Naive thymus-derived CD4-positive, alpha-beta T cell (primary cell): ENCODE measurements around the gene DDAH1. TPM values are rescaled to one million over a fixed set of nuclear protein-coding genes. Genes with fewer than 3 reads are reported as not detected.

Experiments
- ATAC-seq: fragments of 150-1000 bp; cut with Tn5 transposase; 2 replicates; pipeline ENCODE4 v1.10.0; 2021; ENCODE audit warnings: mild to moderate bottlenecking, moderate library complexity
- CTCF ChIA-PET: fragments of 350-600 bp; sonication (Branson Sonifier 250); formaldehyde crosslinking; loops from one replicate; lab custom pipeline; 2021; ENCODE audit warnings: antibody characterized with exemption; lab: Charles Lee
- POLR2A ChIA-PET: fragments of 350-600 bp; sonication (Branson Sonifier 250); formaldehyde crosslinking; loops from one replicate; lab custom pipeline; 2021; ENCODE audit warnings: antibody characterized with exemption, inconsistent platforms; lab: Charles Lee
- DNase-seq, 9 donors: peaks; one replicate each; pipeline versions ENCODE4 v3.0.0 to v3.0.0-alpha.2; 2020 to 2022; ENCODE audit warnings: mixed read lengths in 1 of 9
- H3K27ac ChIP-seq: one replicate; pipeline ENCODE4 v1.7.0; 2013; ENCODE audit warnings: mild to moderate bottlenecking, low read depth, low read length, moderate library complexity
- H3K27me3 ChIP-seq, 2 donors: one replicate each; pipeline ENCODE4 v1.7.0; 2013; ENCODE audit warnings: low read length in 2 of 2, mild to moderate bottlenecking in 2 of 2, moderate library complexity in 2 of 2; ENCODE audit not compliant: control insufficient read depth in 2 of 2, insufficient read depth in 2 of 2
- H3K36me3 ChIP-seq, 3 experiments: 1 replicate in 2 of 3; 2 replicates in 1 of 3; pipeline ENCODE4 v1.7.0; 2013; ENCODE audit warnings: low read length in 3 of 3, mild to moderate bottlenecking in 3 of 3, moderate library complexity in 1 of 3; ENCODE audit not compliant: insufficient read depth in 3 of 3, control insufficient read depth in 2 of 3
- H3K4me1 ChIP-seq, 2 donors: one replicate each; pipeline ENCODE4 v1.7.0; 2013; ENCODE audit warnings: low read length in 2 of 2, mild to moderate bottlenecking in 2 of 2, moderate library complexity in 1 of 2; ENCODE audit not compliant: control insufficient read depth in 2 of 2, insufficient read depth in 2 of 2
- H3K4me3 ChIP-seq: 2 replicates; pipeline ENCODE4 v1.7.0; 2013; ENCODE audit warnings: mild to moderate bottlenecking, low read length
- H3K9me3 ChIP-seq, 3 experiments: 1 replicate in 2 of 3; 2 replicates in 1 of 3; pipeline ENCODE4 v1.7.0; 2013; ENCODE audit warnings: low read length in 3 of 3; ENCODE audit not compliant: control insufficient read depth in 2 of 3
- H3K27ac Mint-ChIP-seq, 9 donors: one replicate each; pipeline ENCODE4 v1.8.0; 2020 to 2022; ENCODE audit warnings: mixed read lengths in 9 of 9, mild to moderate bottlenecking in 8 of 9, moderate library complexity in 5 of 9, inconsistent platforms in 2 of 9
- H3K27me3 Mint-ChIP-seq, 5 donors: one replicate each; pipeline ENCODE4 v1.8.0; 2021 to 2022; ENCODE audit warnings: mixed read lengths in 5 of 5, mild to moderate bottlenecking in 1 of 5
- H3K36me3 Mint-ChIP-seq, 5 donors: one replicate each; pipeline ENCODE4 v1.8.0; 2020 to 2022; ENCODE audit warnings: mixed read lengths in 5 of 5, mild to moderate bottlenecking in 3 of 5, inconsistent platforms in 1 of 5
- H3K4me1 Mint-ChIP-seq, 7 donors: one replicate each; pipeline ENCODE4 v1.8.0; 2020 to 2022; ENCODE audit warnings: mixed read lengths in 7 of 7, mild to moderate bottlenecking in 3 of 7, inconsistent platforms in 1 of 7
- H3K4me3 Mint-ChIP-seq, 10 donors: one replicate each; pipeline ENCODE4 v1.8.0; 2020 to 2022; ENCODE audit warnings: mild to moderate bottlenecking in 10 of 10, mixed read lengths in 10 of 10, moderate library complexity in 6 of 10, inconsistent platforms in 2 of 10
- H3K9me3 Mint-ChIP-seq, 11 donors: one replicate each; pipeline ENCODE4 v1.8.0; 2020 to 2022; ENCODE audit warnings: mixed read lengths in 11 of 11, mild to moderate bottlenecking in 4 of 11, inconsistent platforms in 1 of 11, moderate library complexity in 1 of 11
- intact Hi-C, 2 donors: fragments of 100-400 bp; cut with micrococcal nuclease; formaldehyde crosslinking; loops; one replicate each; pipeline ENCODE4 v1.15.1; 2023
- polyA plus RNA-seq, 2 donors: library from polyadenylated mRNA; unstranded; fragments of 300-500 nt; fragmentation: Illumina TruSeq; gene quantifications; one replicate each; pipeline ENCODE4 v1.2.3, GENCODE V29; 2021
- total RNA-seq, 6 experiments: library from RNA in 5 of 6; stranded (reverse) in 5 of 6; gene quantifications; 1 replicate in 5 of 6; 2 replicates in 1 of 6; pipeline ENCODE4 v1.2.3 and lab custom pipeline; 2021 to 2026

Gene DDAH1
- total and polyA plus RNA-seq, 7 experiments from 2014 or later, result 0.08 TPM; not detected in 6

GRCh38 chr1:85366391-85367170 lies 98.4 kb downstream of the DDAH1 start:
- DNase-seq, result no peak
- ATAC-seq, result no peak
- peaks cover 0 to 28% (median 5%) of the 10 kb centered on the region in 5 donors for H3K27me3 Mint-ChIP-seq
- H3K9me3 Mint-ChIP-seq, result peaks cover 0 to 2% (median 0%) of the 10 kb centered on the region in 11 donors
- Histone ChIP-seq H3K36me3 (no peaks in the 10 kb centered on the region), H3K27ac (no peak overlapping the region), H3K9me3 (no peaks in the 10 kb centered on the region), H3K4me1 (no peaks in the 10 kb centered on the region), H3K27me3 (no peaks in the 10 kb centered on the region), H3K4me3 (no peak overlapping the region)
- H3K4me3 Mint-ChIP-seq, result no peak overlapping the region
- POLR2A ChIA-PET, result no interaction called here
- CTCF ChIA-PET, result no interaction called here
- H3K4me1 Mint-ChIP-seq, result no peaks in the 10 kb centered on the region
- H3K36me3 Mint-ChIP-seq, result no peaks in the 10 kb centered on the region
- H3K27ac Mint-ChIP-seq, result no peak overlapping the region
- intact Hi-C loops, result no loop called here

DNA sequence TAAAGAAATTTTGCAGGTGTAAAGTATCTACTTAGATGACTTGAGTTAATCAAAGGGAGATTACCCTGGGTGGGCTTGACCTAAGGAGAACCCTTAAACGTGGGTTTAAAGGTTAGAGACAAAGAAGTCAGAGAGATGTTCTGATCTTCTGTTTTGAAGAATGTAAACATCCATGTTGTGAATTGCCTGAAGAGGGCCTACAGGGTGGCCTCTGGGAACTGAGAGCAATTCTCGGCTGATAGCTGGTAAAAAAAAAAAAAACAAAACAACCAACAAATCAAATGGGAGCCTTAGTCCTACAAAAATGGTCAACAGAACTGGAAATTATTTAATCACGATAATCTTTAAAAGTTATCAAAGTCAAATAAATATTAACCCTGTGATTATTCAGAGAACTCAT lies 99.1 kb downstream of the DDAH1 start:
- peaks cover 0 to 30% (median 5%) of the 10 kb centered on the region in 5 donors for H3K27me3 Mint-ChIP-seq
- no peak overlapping the region for H3K27ac Mint-ChIP-seq

DNA sequence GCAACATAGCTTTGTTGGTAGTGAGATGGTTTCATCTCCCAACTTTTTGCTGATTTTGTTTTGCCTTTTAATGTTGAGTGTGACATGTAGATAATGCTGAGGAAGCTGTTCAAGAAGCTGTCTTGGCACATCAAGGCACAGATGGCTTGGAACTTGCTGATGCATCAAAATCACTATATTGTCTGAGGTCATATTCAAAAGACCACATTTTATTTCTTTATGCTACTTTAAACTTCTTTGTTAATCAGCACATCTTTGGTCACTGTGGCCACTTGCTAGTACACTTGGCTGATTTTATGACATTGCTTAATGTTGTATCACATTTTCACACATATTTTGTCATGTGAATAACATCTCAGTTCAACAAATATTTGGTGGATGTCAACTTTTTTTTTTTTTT lies 101.4 kb downstream of the DDAH1 start:
- Mint-ChIP-seq H3K36me3 (no peaks in the 10 kb centered on the region), H3K4me1 (no peaks in the 10 kb centered on the region), H3K27me3 (peaks cover 0 to 25% (median 0%) of the 10 kb centered on the region in 5 donors), H3K9me3 (peaks cover 0 to 4% (median 0%) of the 10 kb centered on the region in 11 donors), H3K4me3 (no peak overlapping the region), H3K27ac (no peak overlapping the region)
- Histone ChIP-seq H3K27me3 (no peaks in the 10 kb centered on the region), H3K36me3 (no peaks in the 10 kb centered on the region), H3K4me1 (no peaks in the 10 kb centered on the region), H3K4me3 (no peak overlapping the region), H3K27ac (no peak overlapping the region), H3K9me3 (no peaks in the 10 kb centered on the region)
- intact Hi-C loops, result no loop called here
- DNase-seq (no peak), ATAC-seq (no peak)
- ChIA-PET POLR2A (no interaction called here), CTCF (no interaction called here)

More for the DNA sequence above, 99.1 kb downstream of the DDAH1 start:
- H3K4me1 ChIP-seq, result no peaks in the 10 kb centered on the region
- no peaks in the 10 kb centered on the region for H3K9me3 ChIP-seq
- ATAC-seq (no peak), DNase-seq (no peak)
- Mint-ChIP-seq H3K4me3 (no peak overlapping the region), H3K36me3 (no peaks in the 10 kb centered on the region), H3K9me3 (peaks cover 0 to 3% (median 0%) of the 10 kb centered on the region in 11 donors), H3K4me1 (no peaks in the 10 kb centered on the region)
- no peak overlapping the region for H3K27ac ChIP-seq
- H3K4me3 ChIP-seq, result no peak overlapping the region
- intact Hi-C loops, result no loop called here
- ChIA-PET CTCF (no interaction called here), POLR2A (no interaction called here)
- no peaks in the 10 kb centered on the region for H3K27me3 ChIP-seq
- no peaks in the 10 kb centered on the region for H3K36me3 ChIP-seq

GRCh38 chr1:85363092-85363491 lies 101.9 kb downstream of the DDAH1 start:
- H3K27ac Mint-ChIP-seq, result no peak overlapping the region
- Histone ChIP-seq H3K9me3 (no peaks in the 10 kb centered on the region), H3K36me3 (no peaks in the 10 kb centered on the region), H3K4me1 (no peaks in the 10 kb centered on the region), H3K27ac (no peak overlapping the region), H3K4me3 (no peak overlapping the region), H3K27me3 (no peaks in the 10 kb centered on the region)
- ATAC-seq, result no peak
- H3K9me3 Mint-ChIP-seq, result peaks cover 0 to 4% (median 0%) of the 10 kb centered on the region in 11 donors
- POLR2A ChIA-PET, result no interaction called here
- no peaks in the 10 kb centered on the region for H3K4me1 Mint-ChIP-seq
- intact Hi-C loops, result no loop called here
- H3K4me3 Mint-ChIP-seq, result no peak overlapping the region
- DNase-seq, result no peak
- H3K27me3 Mint-ChIP-seq, result peaks cover 0 to 24% (median 0%) of the 10 kb centered on the region in 5 donors
- CTCF ChIA-PET, result no interaction called here
- no peaks in the 10 kb centered on the region for H3K36me3 Mint-ChIP-seq

GRCh38 chr1:85361606-85362296 lies 103.2 kb downstream of the DDAH1 start:
- H3K36me3 ChIP-seq, result no peaks in the 10 kb centered on the region
- intact Hi-C loops, result no loop called here
- Mint-ChIP-seq H3K4me3 (no peak overlapping the region), H3K27me3 (peaks cover 0 to 19% (median 0%) of the 10 kb centered on the region in 5 donors), H3K36me3 (no peaks in the 10 kb centered on the region), H3K27ac (no peak overlapping the region), H3K9me3 (peaks cover 0 to 4% (median 0%) of the 10 kb centered on the region in 11 donors), H3K4me1 (no peaks in the 10 kb centered on the region)
- ATAC-seq, result no peak
- H3K27ac ChIP-seq, result no peak overlapping the region
- POLR2A ChIA-PET, result interaction anchor here (0.6 kb wide), 1 partner anchor 36 kb away, joined by 3 read pairs; no protein-coding TSS in a partner anchor
- H3K27me3 ChIP-seq, result no peaks in the 10 kb centered on the region
- H3K9me3 ChIP-seq, result no peaks in the 10 kb centered on the region
- no peak overlapping the region for H3K4me3 ChIP-seq
- DNase-seq, result no peak
- no peaks in the 10 kb centered on the region for H3K4me1 ChIP-seq
- CTCF ChIA-PET, result no interaction called here

- H3K36me3 Mint-ChIP-seq, result no peaks in the 10 kb centered on the region
- ChIA-PET POLR2A (no interaction called here), CTCF (no interaction called here)
- Histone ChIP-seq H3K9me3 (no peaks in the 10 kb centered on the region), H3K27me3 (no peaks in the 10 kb centered on the region), H3K4me3 (no peak overlapping the region), H3K4me1 (no peaks in the 10 kb centered on the region), H3K27ac (no peak overlapping the region), H3K36me3 (no peaks in the 10 kb centered on the region)
- no peak overlapping the region for H3K27ac Mint-ChIP-seq
- intact Hi-C loops, result no loop called here
- ATAC-seq (no peak), DNase-seq (no peak)
- no peak overlapping the region for H3K4me3 Mint-ChIP-seq
- peaks cover 0 to 19% (median 0%) of the 10 kb centered on the region in 5 donors for H3K27me3 Mint-ChIP-seq
- H3K4me1 Mint-ChIP-seq, result no peaks in the 10 kb centered on the region
- peaks cover 0 to 4% (median 0%) of the 10 kb centered on the region in 11 donors for H3K9me3 Mint-ChIP-seq
Observed at GRCh38 chr1:85360730-85361493, 104.0 kb downstream of the DDAH1 start.
